Measurements from ENCODE around the gene SLX4IP.
A peak's percentile ranks its signal among the peaks of the same experiment; 100 is the strongest.

SLX4IP gene

DNA sequence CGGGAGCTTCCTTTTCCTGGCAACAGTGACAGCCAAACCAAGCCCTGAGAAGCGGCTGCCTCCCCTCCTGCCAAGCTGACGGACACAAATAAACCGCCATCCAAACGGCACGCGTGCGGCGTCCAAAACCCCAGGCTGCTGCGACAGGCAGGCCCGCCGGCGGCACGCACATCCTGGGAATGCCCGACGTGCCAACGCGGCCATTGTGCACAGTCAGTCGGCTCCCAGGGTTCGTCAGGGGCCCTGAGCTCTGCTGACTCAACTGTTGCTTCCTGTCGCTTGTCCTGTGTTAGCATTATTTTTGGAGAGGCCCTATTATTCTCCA, 231.9 kb downstream of the SLX4IP start:
- TF ChIP-seq, protein P1, sequence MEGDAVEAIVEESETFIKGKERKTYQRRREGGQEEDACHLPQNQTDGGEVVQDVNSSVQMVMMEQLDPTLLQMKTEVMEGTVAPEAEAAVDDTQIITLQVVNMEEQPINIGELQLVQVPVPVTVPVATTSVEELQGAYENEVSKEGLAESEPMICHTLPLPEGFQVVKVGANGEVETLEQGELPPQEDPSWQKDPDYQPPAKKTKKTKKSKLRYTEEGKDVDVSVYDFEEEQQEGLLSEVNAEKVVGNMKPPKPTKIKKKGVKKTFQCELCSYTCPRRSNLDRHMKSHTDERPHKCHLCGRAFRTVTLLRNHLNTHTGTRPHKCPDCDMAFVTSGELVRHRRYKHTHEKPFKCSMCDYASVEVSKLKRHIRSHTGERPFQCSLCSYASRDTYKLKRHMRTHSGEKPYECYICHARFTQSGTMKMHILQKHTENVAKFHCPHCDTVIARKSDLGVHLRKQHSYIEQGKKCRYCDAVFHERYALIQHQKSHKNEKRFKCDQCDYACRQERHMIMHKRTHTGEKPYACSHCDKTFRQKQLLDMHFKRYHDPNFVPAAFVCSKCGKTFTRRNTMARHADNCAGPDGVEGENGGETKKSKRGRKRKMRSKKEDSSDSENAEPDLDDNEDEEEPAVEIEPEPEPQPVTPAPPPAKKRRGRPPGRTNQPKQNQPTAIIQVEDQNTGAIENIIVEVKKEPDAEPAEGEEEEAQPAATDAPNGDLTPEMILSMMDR (IDR thresholded peaks at IDR 0.05; ENCODE audit: control insufficient read depth, extremely low read depth, insufficient read depth) = no peak
- H3K4me3 ChIP-seq (ENCODE audit: low read depth, low read length) = no peak overlapping the region
- DNase-seq (ENCODE audit: low read depth) = no peak

DNA sequence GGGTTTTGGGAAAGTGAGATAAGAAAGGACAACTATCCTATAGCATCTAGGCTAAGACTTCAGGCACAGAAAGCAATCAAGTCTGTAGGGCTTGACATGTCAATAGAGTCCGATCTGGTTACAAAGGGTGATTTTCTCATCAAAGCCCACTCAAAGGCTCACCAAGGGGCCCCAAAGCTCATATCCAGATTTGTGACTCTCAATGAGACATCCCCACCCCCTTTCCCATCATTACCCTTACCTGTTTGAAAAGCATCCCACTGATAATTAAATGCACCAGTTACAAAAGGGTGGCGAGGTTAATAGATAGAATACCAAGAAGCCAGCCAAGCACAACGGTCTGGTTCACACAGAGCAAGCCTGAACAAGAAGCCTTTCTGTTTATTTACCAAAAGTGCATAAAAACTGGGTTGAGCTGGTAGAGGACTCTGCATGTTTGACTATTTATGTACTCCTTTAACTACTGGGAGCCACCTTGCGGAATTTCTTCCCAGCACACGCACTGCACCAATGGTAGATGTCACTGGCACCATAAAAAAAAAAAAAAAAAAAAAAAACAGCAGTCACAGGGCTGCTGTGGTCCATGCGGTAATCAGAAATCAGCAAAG, 232.6 kb downstream of the SLX4IP start:
- DNase-seq (ENCODE audit: low read depth) = no peak
- TF ChIP-seq, protein P1 (IDR thresholded peaks at IDR 0.05; ENCODE audit: control insufficient read depth, extremely low read depth, insufficient read depth) = no peak

DNA sequence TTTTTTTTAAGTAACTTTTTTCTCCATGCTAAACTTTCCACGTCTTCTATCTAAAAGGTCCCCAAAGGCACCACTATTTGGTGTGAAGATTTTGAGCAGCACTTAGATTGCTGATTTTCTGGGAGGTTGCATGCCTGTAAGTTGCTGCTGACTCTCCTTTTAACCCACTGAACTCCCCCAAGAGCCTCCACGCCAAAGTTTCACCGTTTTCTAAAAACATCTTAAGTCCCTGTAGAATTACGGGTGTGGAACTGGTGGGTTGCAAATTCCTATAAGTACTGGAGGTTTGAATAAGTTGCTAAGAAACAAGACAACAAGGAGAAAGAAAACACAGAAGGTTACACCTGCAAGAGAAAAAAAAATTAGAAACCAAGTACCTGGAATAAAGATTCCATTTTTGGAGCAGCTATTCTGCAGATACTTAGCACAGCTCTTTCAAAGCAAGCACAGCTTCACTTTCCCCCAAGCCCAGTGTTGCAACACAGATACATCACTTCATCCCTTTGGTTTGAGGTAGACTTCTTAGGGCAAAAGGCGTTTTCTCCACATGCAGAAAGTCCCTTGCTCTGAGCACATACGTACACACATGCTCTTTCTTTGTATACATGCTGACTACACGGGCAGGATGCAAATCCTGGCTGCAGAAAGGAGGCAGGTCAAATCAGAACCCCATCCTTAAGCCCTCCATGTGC, 233.7 kb downstream of the SLX4IP start:
- TF ChIP-seq, protein P1 (IDR thresholded peaks at IDR 0.05; ENCODE audit: control insufficient read depth, extremely low read depth, insufficient read depth) = no peak
- no peak overlapping the region for H3K4me3 ChIP-seq (ENCODE audit: low read depth, low read length)

More for the DNA sequence above, 232.6 kb downstream of the SLX4IP start:
- H3K4me3 ChIP-seq (ENCODE audit: low read depth, low read length) = no peak overlapping the region

DNA sequence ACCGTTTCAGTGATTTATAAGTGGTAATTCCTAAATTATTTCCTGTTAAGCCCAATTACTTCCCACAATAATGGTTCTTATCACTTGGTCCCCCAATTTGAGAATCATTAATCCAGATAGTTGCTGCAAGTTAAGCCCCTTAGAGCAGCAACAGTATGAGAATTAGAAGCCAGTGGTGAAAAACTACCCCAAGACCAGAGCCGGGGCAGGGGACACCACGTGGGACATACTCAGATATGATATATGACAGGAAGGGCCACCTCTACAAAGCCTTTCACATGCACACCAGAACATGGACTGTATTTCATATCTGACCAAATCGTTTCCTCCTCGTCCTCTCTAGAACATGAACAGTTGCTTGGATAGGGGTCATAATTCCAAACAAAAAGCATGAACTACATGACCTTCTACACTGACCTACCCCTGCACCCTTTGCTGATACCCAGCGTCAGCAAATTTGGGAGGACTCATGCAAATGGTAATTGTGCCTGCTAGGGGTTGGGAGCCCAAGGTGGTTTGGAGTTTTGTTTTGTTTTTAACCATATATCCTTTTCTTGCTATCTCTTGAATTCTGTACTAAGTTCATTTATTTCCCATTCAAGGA, 234.8 kb downstream of the SLX4IP start:
- TF ChIP-seq, protein P1 (IDR thresholded peaks at IDR 0.05; ENCODE audit: control insufficient read depth, extremely low read depth, insufficient read depth) = no peak
- H3K4me3 ChIP-seq (ENCODE audit: low read depth, low read length) = no peak overlapping the region
- DNase-seq (ENCODE audit: low read depth) = no peak

More for the DNA sequence above, 233.7 kb downstream of the SLX4IP start:
- DNase-seq (ENCODE audit: low read depth) = no peak

DNA sequence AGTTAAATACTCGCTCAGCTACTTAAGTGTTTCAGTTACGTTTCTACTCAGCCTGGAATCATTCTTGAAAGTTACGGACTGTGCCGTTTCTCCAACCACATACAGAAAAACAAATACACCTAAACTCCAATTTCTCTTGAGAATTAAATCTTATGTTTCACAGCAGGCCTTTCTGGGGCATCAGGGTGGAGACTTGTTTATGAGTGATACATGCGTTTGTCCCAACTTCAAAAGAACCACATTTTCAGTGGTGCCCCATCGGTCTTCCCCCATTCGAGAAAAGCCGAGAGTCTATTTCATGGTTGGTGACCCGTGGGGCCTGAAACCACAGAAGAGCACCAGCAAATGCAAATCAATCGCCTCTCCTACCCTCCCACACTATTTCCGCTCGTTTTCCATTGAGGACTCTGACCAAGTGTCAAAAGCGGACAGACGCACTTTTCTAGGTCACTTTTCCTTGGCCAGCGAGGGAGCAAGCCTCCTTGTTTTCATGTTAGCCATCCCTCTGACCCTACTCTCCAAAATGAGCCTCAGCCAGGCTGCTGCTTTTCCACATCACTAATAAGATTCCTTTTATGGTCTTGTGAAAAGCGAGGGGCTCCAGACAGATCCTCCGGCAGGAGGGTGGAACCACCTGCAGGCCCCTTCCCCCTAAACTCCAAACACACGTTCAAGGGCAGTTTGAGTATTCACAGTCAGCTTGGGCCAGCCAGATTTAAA, 235.6 kb downstream of the SLX4IP start:
- peak overlapping the region; percentile 79 for H3K4me3 ChIP-seq (ENCODE audit: low read depth, low read length)
- TF ChIP-seq, protein P1 (IDR thresholded peaks at IDR 0.05; ENCODE audit: control insufficient read depth, extremely low read depth, insufficient read depth) = no peak
- DNase-seq (ENCODE audit: low read depth) = no peak

DNA sequence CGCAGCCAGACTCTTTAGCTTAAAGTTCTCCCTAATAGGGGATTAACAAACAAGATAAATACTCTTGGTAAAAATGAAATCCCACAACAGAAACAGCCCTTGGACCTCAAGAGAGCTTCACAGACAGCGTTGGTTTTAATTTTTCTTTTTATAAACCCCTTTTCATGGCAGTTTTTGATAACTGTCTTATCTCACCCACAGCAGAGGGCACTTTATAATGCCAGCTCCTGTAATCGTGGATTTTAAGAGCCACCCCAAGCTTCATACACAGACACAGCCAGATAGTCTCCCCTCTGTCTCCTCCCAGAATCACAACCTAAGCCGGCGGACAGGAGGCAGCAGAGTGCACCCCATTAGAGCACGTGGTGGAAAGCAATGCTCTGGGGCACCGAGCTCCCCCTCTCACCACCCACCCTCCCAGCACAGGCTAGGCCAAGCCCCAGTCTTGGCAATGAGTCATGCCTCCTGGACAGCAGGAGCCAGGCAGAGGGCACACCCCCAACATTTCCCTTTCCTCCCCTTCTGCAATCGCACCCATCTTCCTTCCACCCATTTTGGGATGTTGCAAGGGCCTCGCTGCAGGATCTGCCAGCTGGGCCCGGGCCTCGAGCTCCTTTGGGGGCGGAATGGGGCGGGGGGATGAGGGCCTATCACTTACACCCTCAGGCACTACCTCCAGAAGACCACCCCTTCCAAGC, 236.3 kb downstream of the SLX4IP start:
- DNase-seq (ENCODE audit: low read depth) = no peak
- H3K4me3 ChIP-seq (ENCODE audit: low read depth, low read length) = peak overlapping the region; percentile 79
- TF ChIP-seq, protein P1 (IDR thresholded peaks at IDR 0.05; ENCODE audit: control insufficient read depth, extremely low read depth, insufficient read depth) = peak; percentile 17; the same call in 1 of the 2 replicates

Data from LNCaP clone FGC (cell line).